GM21390 (cell line): ENCODE results near the gene PKP1.

Experiments
- ATAC-seq: cut with Tn5 transposase; IDR thresholded peaks from one replicate; pipeline ENCODE4 v1.9.1; 2021; ENCODE audit not compliant: unreplicated experiment

The PKP1 gene

DNA sequence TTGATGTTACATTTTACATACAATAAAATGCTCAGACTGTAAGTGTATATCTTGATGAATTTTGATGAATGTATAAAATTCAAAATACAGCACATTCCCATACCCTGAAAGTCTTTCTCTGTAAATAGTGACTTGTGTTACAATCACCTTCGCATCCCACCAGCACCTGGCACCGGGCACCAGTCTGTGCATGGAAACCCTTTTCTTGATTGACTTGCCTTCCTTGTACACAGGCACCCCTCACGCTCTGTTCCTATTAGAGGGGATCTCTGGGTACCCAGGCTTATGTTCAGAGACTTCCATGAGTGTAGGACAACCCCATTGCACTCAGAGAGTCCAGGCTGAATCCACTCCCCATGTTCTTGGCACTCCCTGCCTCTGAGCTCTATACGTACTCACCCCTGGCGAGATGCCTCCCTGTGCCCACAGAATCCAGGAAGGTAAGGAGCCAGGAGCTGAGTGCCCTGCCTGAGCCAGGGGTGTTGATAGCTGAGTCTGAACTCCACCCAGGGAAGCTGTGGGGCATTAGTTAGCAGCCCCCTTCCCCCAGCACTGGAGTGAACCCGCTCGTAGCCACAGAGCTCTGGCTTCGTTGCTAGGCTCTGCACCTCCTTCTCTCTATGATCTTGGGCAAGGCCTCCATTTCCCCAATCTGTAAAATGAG, 22.5 kb upstream of the PKP1 start:
- ATAC-seq, result no peak

DNA sequence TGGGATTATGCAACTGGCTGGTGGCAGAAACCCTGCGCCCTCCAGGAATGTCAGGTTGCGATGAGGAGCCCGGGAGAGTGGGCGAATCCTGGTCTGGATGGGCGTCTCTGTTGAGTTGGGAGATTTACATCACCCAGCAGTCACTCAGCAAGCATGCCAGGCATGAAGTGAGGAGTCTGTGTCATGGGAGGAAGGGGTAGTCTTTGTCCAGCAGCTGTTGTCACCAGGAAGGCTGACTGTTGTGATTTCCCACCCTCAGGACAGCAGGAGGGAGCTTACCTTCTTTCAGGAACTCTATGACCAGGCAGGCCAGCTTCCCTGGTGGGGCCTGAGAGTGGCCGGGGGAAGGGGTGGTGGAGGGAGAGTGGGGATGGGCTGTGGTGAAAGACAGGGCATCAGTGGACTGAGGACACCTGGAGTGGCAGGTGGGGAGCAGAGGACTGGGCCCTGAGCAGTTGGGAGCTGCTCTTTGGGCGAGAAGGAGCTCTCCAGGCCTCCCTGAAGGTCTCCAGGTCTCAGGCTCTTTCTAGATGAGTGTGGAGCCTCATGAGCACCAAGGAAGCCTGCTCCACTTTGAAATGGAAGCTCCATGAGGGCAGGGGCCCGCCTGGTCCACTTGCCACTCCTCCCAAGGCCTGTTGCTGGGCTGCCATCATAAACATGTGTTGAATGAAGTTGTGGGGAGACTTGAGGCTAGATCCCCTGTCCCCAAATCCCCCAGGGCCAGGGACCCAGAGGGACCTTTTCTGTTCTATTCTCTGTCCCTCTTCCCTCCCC, 21.3 kb upstream of the PKP1 start:
- no peak for ATAC-seq

DNA sequence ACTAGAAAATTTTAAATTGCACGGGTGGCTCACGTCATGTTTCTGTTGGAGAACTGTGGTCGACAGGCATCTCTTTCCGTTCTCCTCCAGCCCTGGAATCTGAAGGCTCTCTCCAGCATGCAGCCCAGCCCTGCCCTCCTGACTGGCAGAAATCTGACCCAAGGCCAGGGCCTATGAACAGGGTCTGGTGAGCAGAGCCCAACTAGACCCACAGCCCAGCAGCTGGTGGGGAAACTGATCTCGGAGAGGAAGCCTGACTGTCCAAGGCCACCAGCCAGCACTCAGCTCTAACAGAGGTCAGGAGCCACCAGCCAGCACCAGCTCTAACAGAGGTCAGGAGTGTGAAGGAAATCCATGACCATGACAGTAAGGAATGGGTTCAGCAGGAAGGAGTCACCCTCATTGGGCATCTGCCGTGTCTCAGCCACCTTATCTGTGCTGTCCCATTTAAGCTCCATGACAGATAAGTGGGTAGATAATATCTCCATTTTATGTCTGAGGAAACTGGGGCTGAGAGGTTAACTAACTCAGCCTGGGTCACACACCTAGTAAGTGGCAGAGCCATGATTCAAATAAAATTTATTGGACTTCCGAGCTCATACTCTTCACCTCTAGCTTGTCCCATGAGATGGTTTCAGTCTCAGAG, 20.2 kb upstream of the PKP1 start:
- no peak for ATAC-seq

DNA sequence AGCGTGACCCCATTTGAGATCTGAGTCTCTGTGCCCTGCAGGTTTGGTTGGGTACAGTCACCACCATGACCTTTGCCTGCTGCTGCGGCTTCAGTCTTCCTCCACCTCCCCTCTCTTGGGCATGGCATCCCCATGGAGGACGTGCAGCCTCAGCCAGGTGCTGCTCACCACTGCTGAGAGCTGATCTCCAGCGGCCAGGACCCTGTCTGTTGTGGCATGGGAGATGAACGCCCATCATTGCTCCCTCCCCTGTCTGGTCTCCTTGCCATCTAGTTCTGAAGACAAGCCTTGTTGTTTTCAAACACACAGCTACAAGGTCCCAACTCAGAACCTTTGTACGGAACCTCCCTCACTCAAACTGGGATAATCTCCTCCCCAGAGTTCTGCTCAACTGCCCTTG, 19.2 kb upstream of the PKP1 start:
- ATAC-seq, result no peak

DNA sequence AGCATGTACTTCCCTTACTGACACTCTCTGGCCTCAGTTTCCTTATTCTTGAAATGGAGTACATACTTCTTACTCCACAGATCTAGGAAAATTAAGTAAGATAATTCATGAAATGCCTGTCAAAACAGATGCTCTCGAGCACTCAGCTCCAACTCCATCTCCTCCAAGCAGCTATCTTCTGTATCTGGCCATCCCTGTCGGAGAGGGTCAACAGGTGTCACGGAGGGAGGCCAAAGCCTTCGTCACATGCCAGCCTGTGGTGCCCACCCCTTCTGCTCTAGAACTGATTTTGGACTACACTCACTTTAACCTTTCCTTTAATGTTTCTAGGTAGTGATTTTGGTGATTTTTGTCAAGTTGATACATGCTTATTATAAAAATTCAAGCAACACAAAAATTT, 18.8 kb upstream of the PKP1 start:
- no peak for ATAC-seq

DNA sequence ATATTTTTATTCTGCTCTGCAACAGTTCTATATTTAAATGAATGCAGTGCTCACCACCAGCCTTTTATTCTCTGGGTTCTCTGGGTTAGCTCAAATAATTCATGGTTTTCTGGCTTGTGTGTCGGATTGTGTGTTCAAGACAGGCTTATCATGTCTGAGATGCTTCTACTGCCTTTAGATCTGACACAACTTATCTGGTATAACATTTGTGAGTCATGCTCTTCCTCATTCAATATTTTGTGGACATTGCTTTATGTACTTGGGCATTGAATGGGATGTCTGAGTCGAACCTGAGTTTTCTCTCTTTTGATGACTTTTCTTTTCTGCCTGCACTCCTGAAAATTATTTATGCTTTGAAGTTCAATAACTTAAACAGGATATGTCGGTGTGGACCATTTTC, 17.6 kb upstream of the PKP1 start:
- no peak for ATAC-seq

DNA sequence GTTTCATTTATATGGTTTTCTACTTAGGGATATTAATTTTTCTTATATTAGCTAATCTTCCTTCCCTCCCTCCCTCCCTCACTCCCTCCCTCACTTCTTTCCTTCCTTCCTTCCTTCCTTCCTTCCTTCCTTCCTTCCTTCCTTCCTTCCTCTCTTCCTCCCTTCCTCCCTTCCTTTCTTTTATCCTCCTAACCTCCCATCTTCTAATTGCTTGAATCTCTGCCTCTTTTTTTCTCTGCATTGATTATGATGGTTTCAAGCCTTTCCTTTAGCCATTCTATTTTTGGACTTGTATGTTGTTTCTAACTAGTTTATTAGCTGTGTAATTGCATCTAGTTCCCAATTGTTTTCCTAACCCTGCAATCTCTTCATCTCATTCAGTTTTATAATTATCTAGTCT, 17.0 kb upstream of the PKP1 start:
- no peak for ATAC-seq

DNA sequence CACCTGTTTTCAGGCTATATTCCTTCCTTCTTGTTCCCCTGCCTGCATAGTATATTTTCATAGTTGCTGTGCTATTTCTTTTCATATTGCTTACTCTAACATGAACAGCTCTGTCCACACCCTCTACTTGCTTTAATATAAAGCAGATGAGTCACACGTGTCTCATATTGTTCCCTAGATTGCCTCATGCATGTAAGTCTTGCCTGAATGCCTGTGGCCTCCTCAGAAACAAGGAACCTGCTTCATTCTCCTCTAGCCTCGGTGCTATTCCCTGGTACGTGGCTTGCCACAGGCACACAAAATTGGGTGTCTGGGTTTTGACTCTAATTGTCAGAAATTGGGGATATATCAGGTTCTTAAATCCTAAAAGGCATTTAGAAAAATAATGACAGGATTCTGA, 16.5 kb upstream of the PKP1 start:
- ATAC-seq, result no peak

DNA sequence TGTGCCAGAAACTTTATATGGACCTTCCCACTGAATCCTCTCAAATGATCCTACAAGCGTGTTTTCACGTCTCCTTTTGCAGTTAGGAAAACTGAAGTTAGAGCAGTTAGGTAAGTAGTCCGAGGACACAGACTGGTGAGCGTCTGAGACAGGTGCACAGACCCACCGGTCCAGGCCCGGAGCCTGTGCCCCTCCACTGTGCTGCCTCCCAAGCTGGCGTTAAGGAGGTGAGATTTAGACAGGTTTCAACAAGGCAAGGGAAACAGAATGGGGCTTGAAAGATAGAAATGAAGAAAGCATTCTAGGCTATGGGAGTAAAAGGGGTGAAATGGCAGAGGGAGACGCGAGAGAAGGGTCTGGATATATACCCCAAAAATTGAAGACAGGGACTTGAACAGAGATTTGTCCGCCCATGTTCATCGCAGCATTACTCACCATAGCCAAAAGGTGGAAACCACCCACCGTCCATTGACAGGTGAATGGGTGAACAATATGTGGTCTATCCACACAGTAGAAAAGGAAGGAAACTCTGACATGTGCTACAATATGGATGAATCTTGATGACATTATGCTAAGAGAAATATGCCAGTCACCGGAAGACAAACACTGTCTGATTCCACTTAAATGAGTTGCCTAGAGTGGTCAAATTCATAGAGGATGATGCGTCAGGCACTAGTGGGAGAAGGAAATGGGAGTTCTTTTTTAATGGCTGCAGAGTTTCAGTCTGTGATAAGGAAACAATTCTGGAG, 15.7 kb upstream of the PKP1 start:
- ATAC-seq, result no peak

DNA sequence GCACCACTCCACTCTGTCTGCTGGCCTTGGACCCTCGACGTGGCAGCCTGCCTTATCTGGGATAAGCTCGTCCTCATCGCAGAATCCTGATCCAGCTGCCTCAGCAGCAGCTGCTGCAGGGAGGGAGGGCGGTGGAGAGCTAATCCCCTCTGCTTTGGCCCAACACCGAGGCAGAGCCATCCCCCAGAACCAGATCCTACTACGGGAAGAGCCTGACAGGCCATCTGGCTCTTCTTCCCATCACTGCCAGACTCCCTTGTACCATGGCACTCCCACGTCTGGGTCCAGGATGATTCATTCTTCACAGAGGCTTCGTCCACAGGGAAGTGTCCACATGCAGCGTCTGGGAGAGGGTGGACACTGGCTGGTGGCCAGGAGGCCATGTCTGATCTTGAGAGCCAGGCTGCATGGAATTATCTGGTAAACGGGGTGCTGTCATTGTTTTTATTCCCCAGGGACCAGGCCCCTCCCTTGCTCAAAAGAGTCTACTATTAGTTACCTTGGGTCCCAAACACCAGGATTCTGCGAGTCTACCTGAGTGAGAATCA, 14.6 kb upstream of the PKP1 start:
- no peak for ATAC-seq

DNA sequence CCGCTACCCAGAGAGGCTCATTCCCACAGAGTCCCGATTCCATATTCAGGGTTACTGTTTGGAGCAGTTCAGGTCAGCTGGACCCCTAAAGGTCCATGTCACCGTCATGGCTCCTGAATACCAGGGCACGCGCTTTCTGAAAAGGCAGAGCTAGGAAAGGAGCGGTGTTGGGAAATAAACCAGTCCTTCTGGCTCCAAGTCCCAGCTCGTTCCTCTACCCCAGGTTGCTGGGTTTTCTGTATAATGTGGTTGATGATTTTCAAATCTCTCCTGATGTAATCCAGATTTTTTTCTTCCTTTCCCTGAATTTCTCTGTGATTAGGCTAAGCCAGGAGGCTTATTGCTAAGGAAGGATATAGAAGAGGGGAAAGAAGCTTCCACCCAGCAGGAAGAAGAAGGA, 14.0 kb upstream of the PKP1 start:
- no peak for ATAC-seq

DNA sequence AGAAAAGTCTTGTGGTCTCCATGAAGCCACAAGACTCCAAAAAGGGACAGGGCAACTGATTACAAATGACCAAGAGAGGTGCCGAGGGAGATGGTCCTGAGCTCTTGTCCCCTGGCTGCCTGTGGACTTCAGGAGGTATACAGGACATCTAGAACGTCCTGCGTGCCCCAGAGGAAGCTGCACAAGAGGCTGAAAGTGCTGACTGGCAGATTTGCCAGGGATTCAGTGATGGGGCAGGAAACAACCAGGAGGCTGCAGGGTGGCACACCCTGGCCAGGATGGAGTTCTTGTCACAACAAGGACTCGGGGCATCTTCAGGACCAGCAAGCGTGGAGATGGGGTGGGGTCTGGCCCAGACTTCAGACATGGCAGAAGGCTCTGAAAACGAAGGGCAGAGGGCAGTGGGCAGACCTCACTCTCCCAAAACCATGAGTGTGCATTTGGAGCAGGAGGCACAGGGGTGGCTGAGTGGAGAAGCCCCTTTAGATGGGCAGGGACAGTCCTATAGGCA, 13.4 kb upstream of the PKP1 start:
- ATAC-seq, result no peak

DNA sequence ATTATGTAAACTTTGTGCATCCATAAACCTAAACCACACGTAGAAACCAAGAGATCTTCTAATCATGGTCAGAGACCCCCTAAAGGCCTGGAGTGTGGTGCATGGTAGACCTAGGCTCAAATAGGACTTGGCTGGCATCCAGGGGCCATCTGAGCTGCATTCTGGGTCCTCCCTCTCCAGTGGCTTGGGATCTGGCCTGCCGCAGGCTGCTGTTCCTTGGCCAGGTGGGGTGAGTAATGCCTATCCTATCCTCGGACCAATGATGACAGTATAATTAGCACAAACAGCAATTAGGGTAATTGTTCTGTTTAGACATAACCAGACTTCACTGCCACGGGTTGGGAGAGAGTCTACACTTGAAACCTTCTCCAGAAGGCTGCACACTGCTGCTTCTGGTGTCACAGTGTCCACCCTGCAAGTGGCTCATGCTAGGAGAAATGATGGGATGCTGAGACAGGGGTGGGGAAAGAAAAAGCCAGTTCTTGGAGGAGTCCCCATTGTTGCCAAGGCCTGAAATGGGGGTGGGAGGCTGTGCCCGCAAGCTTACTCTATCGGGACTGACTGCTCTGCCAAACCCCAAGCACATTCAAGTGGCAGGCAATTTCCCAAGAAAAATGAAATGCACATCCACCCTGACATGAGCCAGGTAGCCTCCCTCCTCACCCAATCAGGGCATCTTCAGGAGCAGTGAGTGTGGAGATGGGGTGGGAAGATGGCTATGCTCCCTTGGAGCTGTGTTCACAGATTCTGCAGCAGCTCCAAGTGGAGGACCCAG, 12.5 kb upstream of the PKP1 start:
- no peak for ATAC-seq

DNA sequence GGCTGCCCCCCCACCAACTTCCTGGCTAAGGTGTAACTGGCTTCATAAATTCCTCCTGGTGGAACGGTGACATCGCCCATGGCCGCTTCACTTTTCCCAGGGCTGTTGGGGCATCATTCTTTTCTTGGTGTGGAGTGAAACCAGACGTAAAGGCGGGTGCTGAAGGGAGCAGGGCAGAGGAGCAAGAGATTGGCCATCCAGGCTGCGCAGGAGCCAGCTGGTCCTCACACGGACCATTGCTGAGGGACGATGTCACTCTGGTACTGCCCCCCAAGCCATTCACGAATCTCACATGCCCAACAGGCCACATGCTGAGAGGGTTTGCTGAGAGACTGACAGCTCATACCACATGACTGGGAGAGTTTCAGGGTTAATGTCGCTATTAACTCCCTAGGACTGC, 10.5 kb upstream of the PKP1 start:
- no peak for ATAC-seq

DNA sequence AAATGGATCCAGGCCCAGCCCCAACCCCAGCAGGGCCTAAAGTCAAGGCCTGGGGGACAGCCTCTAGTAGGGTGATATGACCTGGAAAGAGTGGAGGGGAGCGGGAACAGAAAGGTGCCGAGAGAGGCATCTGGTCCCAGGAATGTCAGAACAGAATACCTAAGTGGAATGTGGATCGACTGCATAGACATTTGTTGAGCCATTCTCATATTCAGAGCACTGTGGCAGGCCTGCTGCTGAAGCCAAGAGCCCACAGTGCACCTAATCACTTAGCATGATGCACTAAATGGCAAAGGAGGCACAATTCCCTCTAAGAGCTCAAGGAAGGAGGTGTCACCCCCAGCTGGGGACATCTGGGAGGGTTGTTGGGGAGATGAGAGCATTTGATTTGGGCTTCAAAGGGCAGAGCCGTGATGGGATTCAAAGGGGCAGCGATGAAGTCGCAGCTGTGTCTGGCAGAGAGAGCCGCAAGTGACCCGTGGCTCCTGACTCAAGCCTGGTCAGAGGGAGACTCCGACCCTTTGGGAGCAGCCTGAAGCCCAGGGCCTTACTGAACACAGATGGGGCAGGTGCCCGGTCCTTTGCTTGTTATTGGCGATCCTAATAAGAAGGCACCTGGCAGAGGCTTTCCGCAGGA, 8.6 kb upstream of the PKP1 start:
- ATAC-seq, result no peak

DNA sequence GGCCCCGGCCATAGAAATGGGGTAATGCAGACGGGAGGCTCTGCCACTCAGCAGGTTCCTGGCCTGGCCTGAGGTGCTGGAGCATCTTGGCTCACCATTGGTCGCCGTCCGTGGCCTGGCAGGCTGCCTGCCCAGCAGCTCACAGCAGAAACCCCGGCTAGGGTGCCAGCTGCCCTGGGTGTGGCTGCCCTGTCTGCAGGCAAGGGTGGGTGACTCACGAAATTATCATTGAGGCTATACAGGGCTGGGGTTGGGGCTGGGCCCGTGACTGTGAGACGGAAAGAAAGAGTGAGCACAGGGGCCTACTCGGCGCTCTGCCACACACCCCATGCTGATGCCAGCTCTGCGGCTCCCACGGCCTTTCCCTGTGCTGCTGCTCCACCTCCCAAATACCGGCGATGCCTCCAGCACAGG, 8.0 kb upstream of the PKP1 start:
- ATAC-seq, result no peak

DNA sequence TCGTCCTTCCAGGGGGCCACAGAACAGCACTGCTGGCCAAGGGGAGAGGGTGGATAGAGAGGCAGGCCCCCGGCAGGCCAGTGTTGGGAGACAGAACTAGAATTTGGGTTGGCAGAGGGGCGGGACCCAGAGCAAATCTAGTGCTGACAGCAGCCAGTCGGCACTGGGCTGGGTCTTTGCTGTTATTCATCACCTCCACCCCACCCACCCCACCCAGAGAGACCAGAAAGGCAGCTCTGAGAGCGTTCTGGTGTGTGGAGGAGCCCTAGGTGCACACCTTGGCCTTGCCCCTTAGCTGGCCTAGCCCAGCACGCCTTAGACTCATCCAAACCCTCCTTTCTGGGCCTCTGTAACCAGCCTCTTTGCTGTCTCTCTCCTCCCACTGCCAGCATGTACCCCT, 6.4 kb upstream of the PKP1 start:
- no peak for ATAC-seq

DNA sequence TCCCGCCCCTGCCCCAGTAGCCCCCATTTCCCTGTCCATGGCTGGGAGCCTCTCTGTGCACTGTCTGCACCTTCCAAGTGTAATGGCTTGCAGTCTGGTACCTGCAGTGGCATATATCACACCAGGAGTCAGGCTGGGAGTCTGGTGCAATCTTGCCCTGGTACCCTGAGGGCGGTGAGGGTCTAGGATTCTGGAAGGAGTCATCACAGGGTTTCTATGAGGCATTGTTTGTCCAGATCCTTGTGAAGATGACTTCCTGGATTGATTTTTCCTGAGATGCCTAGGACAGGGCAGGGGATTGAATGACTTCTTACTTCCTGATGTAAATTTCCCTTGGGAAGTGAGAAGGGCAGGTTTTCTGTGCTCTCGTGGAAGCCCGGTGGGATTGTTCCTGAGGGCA, 5.9 kb upstream of the PKP1 start:
- ATAC-seq, result no peak

DNA sequence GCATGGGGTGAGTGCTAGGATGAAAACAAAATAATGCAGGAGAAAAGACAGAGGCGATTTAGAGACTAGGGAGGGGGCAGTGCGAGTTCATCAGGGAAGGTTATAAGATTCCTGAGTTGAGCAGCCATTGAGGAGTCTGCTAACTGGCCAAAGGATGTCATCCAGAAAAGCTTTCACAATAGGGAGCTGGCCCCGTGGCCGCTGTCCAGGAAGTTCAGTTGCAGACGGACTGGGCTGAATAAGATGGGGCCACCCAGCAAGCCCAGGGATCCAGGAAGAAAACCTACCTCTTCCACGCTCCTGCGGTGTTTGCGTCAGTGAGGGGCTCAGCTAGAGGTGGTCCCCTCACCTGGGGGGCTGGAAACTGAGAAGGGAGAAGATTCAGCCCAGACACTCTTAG, 4.0 kb upstream of the PKP1 start:
- ATAC-seq, result no peak

DNA sequence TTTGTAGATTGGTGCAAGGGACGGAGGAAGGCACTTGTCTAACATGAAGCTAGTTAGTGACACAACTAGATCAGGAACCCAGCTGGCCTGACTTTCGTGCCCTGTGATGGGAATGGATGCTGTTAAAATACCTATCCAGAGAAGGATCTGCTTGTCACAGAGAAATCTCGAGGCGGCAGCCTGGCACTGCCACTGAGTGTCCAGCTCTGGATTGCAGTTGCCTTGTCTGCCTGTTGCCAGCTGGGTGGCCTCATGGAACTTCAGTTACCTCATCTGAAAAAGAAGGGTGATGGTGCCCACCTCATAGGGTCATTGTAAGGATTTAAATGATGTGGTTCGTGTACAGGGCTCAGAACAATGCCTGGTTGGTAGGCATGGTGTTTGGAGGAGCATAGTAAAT, 2.4 kb upstream of the PKP1 start:
- no peak for ATAC-seq
